GM23338 (cell line): ENCODE results near the gene USH2A. TPM values are rescaled to one million over a fixed set of nuclear protein-coding genes. Genes with fewer than 3 reads are reported as not detected.

Experiments
- ATAC-seq: fragments of 200-7000 bp; cut with Tn5 transposase; 3 replicates; pipeline ENCODE4 v1.9.1; 2020
- DNase-seq: peaks from one replicate; pipeline ENCODE4 v3.0.0-alpha.2; 2015; ENCODE audit warnings: low spot score
- H2AFZ ChIP-seq: fragments of 200-600 bp; sonication (generic); 2 replicates; pipeline ENCODE4 v1.8.0; 2016; ENCODE audit warnings: antibody characterized with exemption, mild to moderate bottlenecking, moderate library complexity
- H3F3A ChIP-seq: fragments of 200-600 bp; sonication (generic); replicated peaks from 2 replicates; pipeline ENCODE4 v1.8.0; 2017; ENCODE audit warnings: antibody characterized with exemption, mixed run types, low read depth
- H3K27ac ChIP-seq: fragments of 200-600 bp; sonication (generic); 2 replicates; pipeline ENCODE4 v1.6.1; 2016; ENCODE audit warnings: low read depth
- H3K27me3 ChIP-seq: fragments of 200-600 bp; sonication (generic); 2 replicates; pipeline ENCODE4 v1.8.0; 2016; ENCODE audit warnings: mild to moderate bottlenecking, mixed run types, moderate library complexity; ENCODE audit not compliant: insufficient read depth
- H3K36me3 ChIP-seq: fragments of 200-600 bp; sonication (generic); 2 replicates; pipeline ENCODE4 v1.8.0; 2016; ENCODE audit warnings: mild to moderate bottlenecking; ENCODE audit not compliant: insufficient read depth
- H3K4me1 ChIP-seq: fragments of 200-600 bp; sonication (generic); 2 replicates; pipeline ENCODE4 v1.8.0; 2016; ENCODE audit warnings: mild to moderate bottlenecking, moderate library complexity; ENCODE audit not compliant: insufficient read depth
- H3K4me2 ChIP-seq: fragments of 200-600 bp; sonication (generic); 2 replicates; pipeline ENCODE4 v1.7.1; 2017; ENCODE audit warnings: mixed run types
- H3K4me3 ChIP-seq: fragments of 200-600 bp; sonication (generic); 2 replicates; pipeline ENCODE4 v1.6.1; 2016; ENCODE audit warnings: mixed run types
- H3K79me2 ChIP-seq: fragments of 200-600 bp; sonication (generic); replicated peaks from 2 replicates; pipeline ENCODE4 v1.8.0; 2017; ENCODE audit warnings: mild to moderate bottlenecking; ENCODE audit not compliant: insufficient read depth
- H3K9me2 ChIP-seq: fragments of 200-600 bp; sonication (generic); 2 replicates; pipeline ENCODE4 v1.8.0; 2017; ENCODE audit not compliant: insufficient read depth
- H4K20me1 ChIP-seq: fragments of 200-600 bp; sonication (generic); replicated peaks from 2 replicates; pipeline ENCODE4 v1.8.0; 2017; ENCODE audit warnings: mild to moderate bottlenecking; ENCODE audit not compliant: insufficient read depth
- H3K27ac Mint-ChIP-seq: 2 replicates; pipeline ENCODE4 v1.8.0; 2020; ENCODE audit warnings: inconsistent platforms, mild to moderate bottlenecking, moderate library complexity, mixed read lengths
- H3K27me3 Mint-ChIP-seq: 3 replicates; pipeline ENCODE4 v1.8.0; 2022; ENCODE audit warnings: low read depth, mild to moderate bottlenecking, moderate library complexity, mixed read lengths, inconsistent platforms; ENCODE audit not compliant: insufficient read depth, poor library complexity
- H3K36me3 Mint-ChIP-seq: 3 replicates; pipeline ENCODE4 v1.8.0; 2021; ENCODE audit warnings: low read depth, mild to moderate bottlenecking, inconsistent platforms, moderate library complexity, mixed read lengths
- H3K4me1 Mint-ChIP-seq: 3 replicates; pipeline ENCODE4 v1.8.0; 2020; ENCODE audit warnings: mild to moderate bottlenecking, inconsistent platforms, mixed read lengths
- H3K4me3 Mint-ChIP-seq: 3 replicates; pipeline ENCODE4 v1.8.0; 2021; ENCODE audit warnings: moderate library complexity, mild to moderate bottlenecking, inconsistent platforms, mixed read lengths
- H3K9me3 Mint-ChIP-seq: 3 replicates; pipeline ENCODE4 v1.8.0; 2020; ENCODE audit warnings: moderate library complexity, mild to moderate bottlenecking, inconsistent platforms, mixed read lengths
- NANOG ChIP-seq: IDR thresholded peaks from 2 replicates; pipeline ENCODE4 v1.6.1; 2016; ENCODE audit warnings: antibody characterized with exemption, borderline replicate concordance
- POLR2AphosphoS5 ChIP-seq: IDR thresholded peaks from 2 replicates; pipeline ENCODE4 v1.6.1; 2016; ENCODE audit warnings: antibody characterized with exemption, low read depth
- polyA plus RNA-seq: library from polyadenylated mRNA; unstranded; fragments of >200 nt; fragmentation: Nextera tagmentation; extraction: Ambion mirVana; gene quantifications from 2 replicates; pipeline ENCODE4 v1.2.1, GENCODE V29; 2016
- total RNA-seq: library from RNA; depleted of rRNA; stranded (reverse); fragments of >200 nt; shearing (Covaris generic); gene quantifications from 2 replicates; pipeline ENCODE4 v1.2.3, GENCODE V29; 2014
- TF ChIP-seq, protein P1 (sequence below): fragments of 250-450 bp; sonication (Bioruptor Pico); IDR thresholded peaks from 2 replicates; pipeline ENCODE4 v1.5.0; 2020; ENCODE audit warnings: mild to moderate bottlenecking, moderate library complexity
- TF ChIP-seq, protein P2 (sequence below), 2 experiments: fragments of 200-600 bp in 1 of 2; sonication (generic) in 1 of 2; conservative IDR thresholded peaks; 2 replicates each; pipeline versions ENCODE4 v1.5.1 to v1.6.1; 2016 to 2017; ENCODE audit warnings: antibody characterized with exemption in 2 of 2, low read depth in 2 of 2, mild to moderate bottlenecking in 2 of 2, moderate library complexity in 1 of 2
- TF ChIP-seq, protein P3 (sequence below): IDR thresholded peaks from one replicate; pipeline ENCODE4 v1.6.1; 2018; ENCODE audit warnings: antibody characterized with exemption; ENCODE audit not compliant: unreplicated experiment

The USH2A gene
- total and polyA plus RNA-seq, 2 experiments from 2014 or later = 0.03 TPM

DNA sequence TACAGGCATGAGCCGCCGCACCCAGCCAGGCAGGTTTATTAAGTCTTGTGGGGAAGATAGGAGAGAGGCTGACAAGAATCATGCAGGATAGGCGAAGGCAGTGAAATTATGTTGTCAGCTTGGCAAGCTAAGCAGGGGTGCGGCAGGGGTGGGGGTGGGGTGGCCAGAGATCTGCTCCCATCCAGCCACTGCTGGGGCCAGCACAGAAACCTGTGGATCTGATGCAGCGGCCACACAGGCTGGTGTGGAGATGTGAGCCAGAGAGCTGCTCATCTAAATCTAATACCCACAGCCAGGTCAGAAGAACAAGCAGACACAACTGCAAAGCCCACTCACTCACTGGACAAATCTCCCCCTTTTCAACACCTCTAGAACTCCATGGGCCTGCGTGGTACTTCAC, 787.4 kb downstream of the USH2A start:
- Mint-ChIP-seq H3K27me3 (peaks cover 2% of the 10 kb centered on the region), H3K4me3 (no peak overlapping the region), H3K36me3 (no peaks in the 10 kb centered on the region), H3K27ac (no peak overlapping the region), H3K4me1 (peaks cover 32% of the 10 kb centered on the region), H3K9me3 (no peaks in the 10 kb centered on the region)
- Histone ChIP-seq H3K79me2 (no peaks in the 10 kb centered on the region), H3K4me1 (no peaks in the 10 kb centered on the region), H2AFZ (peak overlapping the region; percentile 84; the same call in 1 of the 2 replicates), H4K20me1 (no peaks in the 10 kb centered on the region), H3K36me3 (no peaks in the 10 kb centered on the region), H3K27ac (no peak overlapping the region), H3F3A (no peaks in the 10 kb centered on the region), H3K27me3 (no peaks in the 10 kb centered on the region), H3K4me3 (no peak overlapping the region), H3K4me2 (no peak overlapping the region), H3K9me2 (no peaks in the 10 kb centered on the region)
- TF ChIP-seq, protein P1, sequence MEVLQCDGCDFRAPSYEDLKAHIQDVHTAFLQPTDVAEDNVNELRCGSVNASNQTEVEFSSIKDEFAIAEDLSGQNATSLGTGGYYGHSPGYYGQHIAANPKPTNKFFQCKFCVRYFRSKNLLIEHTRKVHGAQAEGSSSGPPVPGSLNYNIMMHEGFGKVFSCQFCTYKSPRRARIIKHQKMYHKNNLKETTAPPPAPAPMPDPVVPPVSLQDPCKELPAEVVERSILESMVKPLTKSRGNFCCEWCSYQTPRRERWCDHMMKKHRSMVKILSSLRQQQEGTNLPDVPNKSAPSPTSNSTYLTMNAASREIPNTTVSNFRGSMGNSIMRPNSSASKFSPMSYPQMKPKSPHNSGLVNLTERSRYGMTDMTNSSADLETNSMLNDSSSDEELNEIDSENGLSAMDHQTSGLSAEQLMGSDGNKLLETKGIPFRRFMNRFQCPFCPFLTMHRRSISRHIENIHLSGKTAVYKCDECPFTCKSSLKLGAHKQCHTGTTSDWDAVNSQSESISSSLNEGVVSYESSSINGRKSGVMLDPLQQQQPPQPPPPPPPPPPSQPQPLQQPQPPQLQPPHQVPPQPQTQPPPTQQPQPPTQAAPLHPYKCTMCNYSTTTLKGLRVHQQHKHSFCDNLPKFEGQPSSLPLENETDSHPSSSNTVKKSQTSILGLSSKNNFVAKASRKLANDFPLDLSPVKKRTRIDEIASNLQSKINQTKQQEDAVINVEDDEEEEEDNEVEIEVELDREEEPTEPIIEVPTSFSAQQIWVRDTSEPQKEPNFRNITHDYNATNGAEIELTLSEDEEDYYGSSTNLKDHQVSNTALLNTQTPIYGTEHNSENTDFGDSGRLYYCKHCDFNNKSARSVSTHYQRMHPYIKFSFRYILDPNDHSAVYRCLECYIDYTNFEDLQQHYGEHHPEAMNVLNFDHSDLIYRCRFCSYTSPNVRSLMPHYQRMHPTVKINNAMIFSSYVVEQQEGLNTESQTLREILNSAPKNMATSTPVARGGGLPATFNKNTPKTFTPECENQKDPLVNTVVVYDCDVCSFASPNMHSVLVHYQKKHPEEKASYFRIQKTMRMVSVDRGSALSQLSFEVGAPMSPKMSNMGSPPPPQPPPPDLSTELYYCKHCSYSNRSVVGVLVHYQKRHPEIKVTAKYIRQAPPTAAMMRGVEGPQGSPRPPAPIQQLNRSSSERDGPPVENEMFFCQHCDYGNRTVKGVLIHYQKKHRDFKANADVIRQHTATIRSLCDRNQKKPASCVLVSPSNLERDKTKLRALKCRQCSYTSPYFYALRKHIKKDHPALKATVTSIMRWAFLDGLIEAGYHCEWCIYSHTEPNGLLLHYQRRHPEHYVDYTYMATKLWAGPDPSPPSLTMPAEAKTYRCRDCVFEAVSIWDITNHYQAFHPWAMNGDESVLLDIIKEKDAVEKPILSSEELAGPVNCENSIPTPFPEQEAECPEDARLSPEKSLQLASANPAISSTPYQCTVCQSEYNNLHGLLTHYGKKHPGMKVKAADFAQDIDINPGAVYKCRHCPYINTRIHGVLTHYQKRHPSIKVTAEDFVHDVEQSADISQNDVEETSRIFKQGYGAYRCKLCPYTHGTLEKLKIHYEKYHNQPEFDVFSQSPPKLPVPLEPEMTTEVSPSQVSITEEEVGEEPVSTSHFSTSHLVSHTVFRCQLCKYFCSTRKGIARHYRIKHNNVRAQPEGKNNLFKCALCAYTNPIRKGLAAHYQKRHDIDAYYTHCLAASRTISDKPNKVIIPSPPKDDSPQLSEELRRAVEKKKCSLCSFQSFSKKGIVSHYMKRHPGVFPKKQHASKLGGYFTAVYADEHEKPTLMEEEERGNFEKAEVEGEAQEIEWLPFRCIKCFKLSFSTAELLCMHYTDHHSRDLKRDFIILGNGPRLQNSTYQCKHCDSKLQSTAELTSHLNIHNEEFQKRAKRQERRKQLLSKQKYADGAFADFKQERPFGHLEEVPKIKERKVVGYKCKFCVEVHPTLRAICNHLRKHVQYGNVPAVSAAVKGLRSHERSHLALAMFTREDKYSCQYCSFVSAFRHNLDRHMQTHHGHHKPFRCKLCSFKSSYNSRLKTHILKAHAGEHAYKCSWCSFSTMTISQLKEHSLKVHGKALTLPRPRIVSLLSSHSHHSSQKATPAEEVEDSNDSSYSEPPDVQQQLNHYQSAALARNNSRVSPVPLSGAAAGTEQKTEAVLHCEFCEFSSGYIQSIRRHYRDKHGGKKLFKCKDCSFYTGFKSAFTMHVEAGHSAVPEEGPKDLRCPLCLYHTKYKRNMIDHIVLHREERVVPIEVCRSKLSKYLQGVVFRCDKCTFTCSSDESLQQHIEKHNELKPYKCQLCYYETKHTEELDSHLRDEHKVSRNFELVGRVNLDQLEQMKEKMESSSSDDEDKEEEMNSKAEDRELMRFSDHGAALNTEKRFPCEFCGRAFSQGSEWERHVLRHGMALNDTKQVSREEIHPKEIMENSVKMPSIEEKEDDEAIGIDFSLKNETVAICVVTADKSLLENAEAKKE = no peak
- TF ChIP-seq POLR2AphosphoS5 = no peak
- TF ChIP-seq, protein P2, sequence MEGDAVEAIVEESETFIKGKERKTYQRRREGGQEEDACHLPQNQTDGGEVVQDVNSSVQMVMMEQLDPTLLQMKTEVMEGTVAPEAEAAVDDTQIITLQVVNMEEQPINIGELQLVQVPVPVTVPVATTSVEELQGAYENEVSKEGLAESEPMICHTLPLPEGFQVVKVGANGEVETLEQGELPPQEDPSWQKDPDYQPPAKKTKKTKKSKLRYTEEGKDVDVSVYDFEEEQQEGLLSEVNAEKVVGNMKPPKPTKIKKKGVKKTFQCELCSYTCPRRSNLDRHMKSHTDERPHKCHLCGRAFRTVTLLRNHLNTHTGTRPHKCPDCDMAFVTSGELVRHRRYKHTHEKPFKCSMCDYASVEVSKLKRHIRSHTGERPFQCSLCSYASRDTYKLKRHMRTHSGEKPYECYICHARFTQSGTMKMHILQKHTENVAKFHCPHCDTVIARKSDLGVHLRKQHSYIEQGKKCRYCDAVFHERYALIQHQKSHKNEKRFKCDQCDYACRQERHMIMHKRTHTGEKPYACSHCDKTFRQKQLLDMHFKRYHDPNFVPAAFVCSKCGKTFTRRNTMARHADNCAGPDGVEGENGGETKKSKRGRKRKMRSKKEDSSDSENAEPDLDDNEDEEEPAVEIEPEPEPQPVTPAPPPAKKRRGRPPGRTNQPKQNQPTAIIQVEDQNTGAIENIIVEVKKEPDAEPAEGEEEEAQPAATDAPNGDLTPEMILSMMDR (conservative IDR thresholded peaks at IDR 0.05; ENCODE audit: low read depth in 2 of 2) = no peak
- TF ChIP-seq NANOG = no peak
- TF ChIP-seq, protein P3, sequence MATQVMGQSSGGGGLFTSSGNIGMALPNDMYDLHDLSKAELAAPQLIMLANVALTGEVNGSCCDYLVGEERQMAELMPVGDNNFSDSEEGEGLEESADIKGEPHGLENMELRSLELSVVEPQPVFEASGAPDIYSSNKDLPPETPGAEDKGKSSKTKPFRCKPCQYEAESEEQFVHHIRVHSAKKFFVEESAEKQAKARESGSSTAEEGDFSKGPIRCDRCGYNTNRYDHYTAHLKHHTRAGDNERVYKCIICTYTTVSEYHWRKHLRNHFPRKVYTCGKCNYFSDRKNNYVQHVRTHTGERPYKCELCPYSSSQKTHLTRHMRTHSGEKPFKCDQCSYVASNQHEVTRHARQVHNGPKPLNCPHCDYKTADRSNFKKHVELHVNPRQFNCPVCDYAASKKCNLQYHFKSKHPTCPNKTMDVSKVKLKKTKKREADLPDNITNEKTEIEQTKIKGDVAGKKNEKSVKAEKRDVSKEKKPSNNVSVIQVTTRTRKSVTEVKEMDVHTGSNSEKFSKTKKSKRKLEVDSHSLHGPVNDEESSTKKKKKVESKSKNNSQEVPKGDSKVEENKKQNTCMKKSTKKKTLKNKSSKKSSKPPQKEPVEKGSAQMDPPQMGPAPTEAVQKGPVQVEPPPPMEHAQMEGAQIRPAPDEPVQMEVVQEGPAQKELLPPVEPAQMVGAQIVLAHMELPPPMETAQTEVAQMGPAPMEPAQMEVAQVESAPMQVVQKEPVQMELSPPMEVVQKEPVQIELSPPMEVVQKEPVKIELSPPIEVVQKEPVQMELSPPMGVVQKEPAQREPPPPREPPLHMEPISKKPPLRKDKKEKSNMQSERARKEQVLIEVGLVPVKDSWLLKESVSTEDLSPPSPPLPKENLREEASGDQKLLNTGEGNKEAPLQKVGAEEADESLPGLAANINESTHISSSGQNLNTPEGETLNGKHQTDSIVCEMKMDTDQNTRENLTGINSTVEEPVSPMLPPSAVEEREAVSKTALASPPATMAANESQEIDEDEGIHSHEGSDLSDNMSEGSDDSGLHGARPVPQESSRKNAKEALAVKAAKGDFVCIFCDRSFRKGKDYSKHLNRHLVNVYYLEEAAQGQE = no peak
- ATAC-seq (no peak), DNase-seq (no peak)
